Measurements from ENCODE around the gene ZNF827.

The ZNF827 gene

GRCh38 chr4:145936142-145936996 lies 2.3 kb downstream of the ZNF827 start:
- Histone ChIP-seq H2AFZ (ENCODE audit: low read depth, low read length) (no peak overlapping the region), H3K14ac (ENCODE audit: low read length in 2 of 2) (peak overlapping the region in 1 of 2 experiments; percentile 98), H3K4me1 (ENCODE audit: control insufficient read depth, insufficient read depth, low read depth, low read length) (peaks cover 3% of the 10 kb centered on the region), H2BK15ac (ENCODE audit: low read depth, poor library complexity, severe bottlenecking) (peak overlapping the region; percentile 89), H3K79me1 (replicated peaks; ENCODE audit: low read length, poor library complexity, severe bottlenecking) (peaks cover 5% of the 10 kb centered on the region), H3K4me3 (ENCODE audit: insufficient read depth in 1 of 2, low read depth in 1 of 2, low read length in 2 of 2) (peak overlapping the region; percentile 77 to 85), H3K23ac (ENCODE audit: low read length in 2 of 2) (peak overlapping the region in 1 of 2 experiments; percentile 93), H3K36me3 (ENCODE audit: control insufficient read depth in 1 of 2, insufficient read depth in 2 of 2, low read depth in 1 of 2, low read length in 2 of 2) (no peaks in the 10 kb centered on the region), H3K18ac (ENCODE audit: low read depth in 1 of 2, low read length in 2 of 2) (peak overlapping the region; percentile 96 to 98), H2BK120ac (ENCODE audit: low read depth, low read length) (peak overlapping the region; percentile 98), H3K4ac (ENCODE audit: low read depth in 1 of 2, low read length in 2 of 2) (peak overlapping the region; percentile 81 to 94), H2AK5ac (ENCODE audit: low read length, severe bottlenecking) (peak overlapping the region; percentile 26), H2BK12ac (ENCODE audit: low read length in 2 of 2) (peak overlapping the region in 1 of 2 experiments; percentile 66), H3K4me2 (ENCODE audit: low read length, poor library complexity, severe bottlenecking) (peak overlapping the region; percentile 87), H4K91ac (ENCODE audit: low read length) (peak overlapping the region; percentile 89), H3K9me3 (ENCODE audit: control insufficient read depth, low read length) (no peaks in the 10 kb centered on the region), H3K27ac (ENCODE audit: low read length, poor library complexity, severe bottlenecking) (peak overlapping the region; percentile 93), H3K27me3 (ENCODE audit: control insufficient read depth in 1 of 2, insufficient read depth in 1 of 2, low read length in 2 of 2) (no peaks in the 10 kb centered on the region), H3K9ac (ENCODE audit: low read length) (peak overlapping the region; percentile 91), H2BK5ac (ENCODE audit: low read depth, low read length, poor library complexity, severe bottlenecking) (peak overlapping the region; percentile 82), H4K8ac (ENCODE audit: low read length) (peak overlapping the region; percentile 85)
- DNase-seq, result peak; percentile 85
- 0% methylated on average over 16 of the region's 70 CpGs for WGBS

- Histone ChIP-seq H3K27me3 (ENCODE audit: control insufficient read depth in 1 of 2, insufficient read depth in 1 of 2, low read length in 2 of 2) (no peaks in the 10 kb centered on the region), H3K4ac (ENCODE audit: low read depth in 1 of 2, low read length in 2 of 2) (peak overlapping the region in 1 of 2 experiments; percentile 74), H3K4me3 (ENCODE audit: insufficient read depth in 1 of 2, low read depth in 1 of 2, low read length in 2 of 2) (peak overlapping the region; percentile 77 to 85), H2BK15ac (ENCODE audit: low read depth, poor library complexity, severe bottlenecking) (no peak overlapping the region), H4K91ac (ENCODE audit: low read length) (peak overlapping the region; percentile 85), H3K18ac (ENCODE audit: low read depth in 1 of 2, low read length in 2 of 2) (peak overlapping the region; percentile 96 to 98), H2BK120ac (ENCODE audit: low read depth, low read length) (peak overlapping the region; percentile 98), H4K8ac (ENCODE audit: low read length) (peak overlapping the region; percentile 49), H2BK5ac (ENCODE audit: low read depth, low read length, poor library complexity, severe bottlenecking) (no peak overlapping the region), H3K9ac (ENCODE audit: low read length) (peak overlapping the region; percentile 91), H3K36me3 (ENCODE audit: control insufficient read depth in 1 of 2, insufficient read depth in 2 of 2, low read depth in 1 of 2, low read length in 2 of 2) (no peaks in the 10 kb centered on the region), H3K9me3 (ENCODE audit: control insufficient read depth, low read length) (no peaks in the 10 kb centered on the region), H2AK5ac (ENCODE audit: low read length, severe bottlenecking) (peak overlapping the region; percentile 26), H3K79me1 (replicated peaks; ENCODE audit: low read length, poor library complexity, severe bottlenecking) (peaks cover 6% of the 10 kb centered on the region), H3K23ac (ENCODE audit: low read length in 2 of 2) (no peak overlapping the region), H2AFZ (ENCODE audit: low read depth, low read length) (no peak overlapping the region), H2BK12ac (ENCODE audit: low read length in 2 of 2) (peak overlapping the region in 1 of 2 experiments; percentile 66), H3K27ac (ENCODE audit: low read length, poor library complexity, severe bottlenecking) (peak overlapping the region; percentile 93), H3K14ac (ENCODE audit: low read length in 2 of 2) (no peak overlapping the region), H3K4me2 (ENCODE audit: low read length, poor library complexity, severe bottlenecking) (peak overlapping the region; percentile 87), H3K4me1 (ENCODE audit: control insufficient read depth, insufficient read depth, low read depth, low read length) (peaks cover 3% of the 10 kb centered on the region)
- 16% methylated on average over 13 of the region's 18 CpGs for WGBS
- no peak for DNase-seq
Measured at GRCh38 chr4:145935253-145936141, 3.1 kb downstream of the ZNF827 start.

- no peaks in the 10 kb centered on the region for H3K27me3 ChIP-seq (ENCODE audit: control insufficient read depth in 1 of 2, insufficient read depth in 1 of 2, low read length in 2 of 2)
- peak overlapping the region; percentile 75 for H4K8ac ChIP-seq (ENCODE audit: low read length)
- no peaks in the 10 kb centered on the region for H3K36me3 ChIP-seq (ENCODE audit: control insufficient read depth in 1 of 2, insufficient read depth in 2 of 2, low read depth in 1 of 2, low read length in 2 of 2)
- no peak overlapping the region for H2BK12ac ChIP-seq (ENCODE audit: low read length in 2 of 2)
- H2BK120ac ChIP-seq (ENCODE audit: low read depth, low read length), result no peak overlapping the region
- WGBS, result 76% methylated on average over 2 of the region's 3 CpGs
- no peak overlapping the region for H4K91ac ChIP-seq (ENCODE audit: low read length)
- H3K27ac ChIP-seq (ENCODE audit: low read length, poor library complexity, severe bottlenecking), result no peak overlapping the region
- H3K4me1 ChIP-seq (ENCODE audit: control insufficient read depth, insufficient read depth, low read depth, low read length), result peaks cover 3% of the 10 kb centered on the region
- H3K9me3 ChIP-seq (ENCODE audit: control insufficient read depth, low read length), result no peaks in the 10 kb centered on the region
- no peak overlapping the region for H2BK15ac ChIP-seq (ENCODE audit: low read depth, poor library complexity, severe bottlenecking)
- peak overlapping the region; percentile 91 for H3K9ac ChIP-seq (ENCODE audit: low read length)
- no peak overlapping the region for H2AK5ac ChIP-seq (ENCODE audit: low read length, severe bottlenecking)
- no peak overlapping the region for H3K4me2 ChIP-seq (ENCODE audit: low read length, poor library complexity, severe bottlenecking)
- no peak overlapping the region for H3K23ac ChIP-seq (ENCODE audit: low read length in 2 of 2)
- H3K4me3 ChIP-seq (ENCODE audit: insufficient read depth in 1 of 2, low read depth in 1 of 2, low read length in 2 of 2), result no peak overlapping the region
- no peak overlapping the region for H3K14ac ChIP-seq (ENCODE audit: low read length in 2 of 2)
- no peak overlapping the region for H3K18ac ChIP-seq (ENCODE audit: low read depth in 1 of 2, low read length in 2 of 2)
- DNase-seq, result no peak
- H3K4ac ChIP-seq (ENCODE audit: low read depth in 1 of 2, low read length in 2 of 2), result no peak overlapping the region
- H3K79me1 ChIP-seq (replicated peaks; ENCODE audit: low read length, poor library complexity, severe bottlenecking), result peaks cover 6% of the 10 kb centered on the region
- H2AFZ ChIP-seq (ENCODE audit: low read depth, low read length), result no peak overlapping the region
- no peak overlapping the region for H2BK5ac ChIP-seq (ENCODE audit: low read depth, low read length, poor library complexity, severe bottlenecking)
Measured at GRCh38 chr4:145934434-145935047, 4.1 kb downstream of the ZNF827 start.
